Right renal cortex interstitium (tissue), 3 donors: ENCODE measurements around the gene NIPAL3. TPM values are rescaled to one million over a fixed set of nuclear protein-coding genes. Genes with fewer than 3 reads are reported as not detected.

Source experiments
- DNase-seq, 3 donors: peaks; one replicate each; pipeline ENCODE4 v3.0.0-alpha.2; 2013; ENCODE audit warnings: low read depth in 3 of 3, low spot score in 2 of 3
- polyA plus RNA-seq, 3 donors: library from polyadenylated mRNA; unstranded; fragments of 120-200 nt; gene quantifications; one replicate each; pipeline ENCODE4 v1.2.1, GENCODE V29; 2013; ENCODE audit not compliant: insufficient read length in 3 of 3

Gene NIPAL3
- polyA plus RNA-seq: 10 to 100 TPM; 21.5 to 24.3 (median 23.1) TPM

- peak; percentile 97 to 99 (median 98) for DNase-seq
Measured at GRCh38 chr1:24415334-24415909, at the start of gene NIPAL3. TSS of gene NIPAL3 (plus strand) at chr1:24415802. CDS start at chr1:24419548, 3,746 bp downstream.

- no peak for DNase-seq
Measured at GRCh38 chr1:24366707-24367106, 48.9 kb upstream of the NIPAL3 start.

- no peak for DNase-seq
Measured at GRCh38 chr1:24369199-24369598, 46.4 kb upstream of the NIPAL3 start.

- DNase-seq: no peak
Measured at GRCh38 chr1:24369801-24370200, 45.8 kb upstream of the NIPAL3 start.

- DNase-seq: no peak
Measured at GRCh38 chr1:24373044-24373443, 42.6 kb upstream of the NIPAL3 start.

- DNase-seq: no peak
Measured at GRCh38 chr1:24373710-24374109, 41.9 kb upstream of the NIPAL3 start.

GRCh38 chr1:24374891-24375786, 40.5 kb upstream of the NIPAL3 start:
- no peak for DNase-seq

- no peak for DNase-seq
Measured at GRCh38 chr1:24379733-24380315, 35.8 kb upstream of the NIPAL3 start.

- DNase-seq: no peak
Measured at GRCh38 chr1:24380508-24380907, 35.1 kb upstream of the NIPAL3 start.

- no peak for DNase-seq
Measured at GRCh38 chr1:24381256-24381655, 34.3 kb upstream of the NIPAL3 start.

- DNase-seq: no peak
Measured at GRCh38 chr1:24382165-24382577, 33.4 kb upstream of the NIPAL3 start.

- DNase-seq: no peak
Measured at GRCh38 chr1:24383381-24383940, 32.1 kb upstream of the NIPAL3 start.

GRCh38 chr1:24384251-24385090, 31.1 kb upstream of the NIPAL3 start:
- no peak for DNase-seq

- DNase-seq: no peak
Measured at GRCh38 chr1:24385160-24385940, 30.3 kb upstream of the NIPAL3 start.

- no peak for DNase-seq
Measured at GRCh38 chr1:24386241-24386640, 29.4 kb upstream of the NIPAL3 start.

- DNase-seq: no peak
Measured at GRCh38 chr1:24386931-24387330, 28.7 kb upstream of the NIPAL3 start.

- DNase-seq: no peak
Measured at GRCh38 chr1:24387636-24388175, 27.9 kb upstream of the NIPAL3 start.

- DNase-seq: no peak
Measured at GRCh38 chr1:24388331-24388885, 27.2 kb upstream of the NIPAL3 start.

- DNase-seq: no peak
Measured at GRCh38 chr1:24389231-24389678, 26.3 kb upstream of the NIPAL3 start.
